Esophagus muscularis mucosa (tissue), 4 donors: ENCODE measurements around the gene RASD2.

ENCODE experiments used
- EP300 ChIP-seq: sonication (generic); formaldehyde crosslinking; IDR thresholded peaks from one replicate; pipeline ENCODE4 v1.6.1; 2017; ENCODE audit warnings: antibody characterized with exemption
- POLR2AphosphoS5 ChIP-seq, 2 donors: sonication (generic); formaldehyde crosslinking; IDR thresholded peaks; one replicate each; pipeline ENCODE4 v1.6.1; 2017; ENCODE audit warnings: antibody characterized with exemption in 2 of 2
- TF ChIP-seq, protein P1 (sequence below), 3 experiments: fragments of 200-600 bp in 2 of 3; fragments of 450-650 bp in 1 of 3; sonication (generic) in 2 of 3; IDR thresholded peaks; one replicate each; pipeline ENCODE4 v1.5.1; 2017 to 2019; ENCODE audit warnings: antibody characterized with exemption in 3 of 3, mild to moderate bottlenecking in 2 of 3, moderate library complexity in 1 of 3

DNA sequence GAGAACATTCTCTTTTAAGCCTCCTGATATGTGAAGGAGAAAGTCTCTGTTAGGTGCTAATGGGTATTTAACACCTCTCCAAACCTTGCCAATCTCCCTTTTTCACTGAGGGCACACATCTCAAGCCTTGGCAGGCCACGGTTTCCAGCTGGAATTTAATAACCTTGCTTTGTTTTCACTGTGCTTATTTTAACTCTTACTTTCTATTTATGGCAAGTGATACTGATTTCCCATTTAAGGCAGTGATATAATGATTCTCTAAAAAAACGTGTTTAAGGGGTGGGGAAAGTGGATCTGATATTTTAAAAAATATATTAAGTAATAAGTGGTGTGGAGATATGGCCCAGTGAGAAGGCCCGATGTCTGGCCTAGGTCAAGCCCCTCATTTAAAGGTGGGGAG, 1.1 kb upstream of the RASD2 start:
- TF ChIP-seq, protein P1, sequence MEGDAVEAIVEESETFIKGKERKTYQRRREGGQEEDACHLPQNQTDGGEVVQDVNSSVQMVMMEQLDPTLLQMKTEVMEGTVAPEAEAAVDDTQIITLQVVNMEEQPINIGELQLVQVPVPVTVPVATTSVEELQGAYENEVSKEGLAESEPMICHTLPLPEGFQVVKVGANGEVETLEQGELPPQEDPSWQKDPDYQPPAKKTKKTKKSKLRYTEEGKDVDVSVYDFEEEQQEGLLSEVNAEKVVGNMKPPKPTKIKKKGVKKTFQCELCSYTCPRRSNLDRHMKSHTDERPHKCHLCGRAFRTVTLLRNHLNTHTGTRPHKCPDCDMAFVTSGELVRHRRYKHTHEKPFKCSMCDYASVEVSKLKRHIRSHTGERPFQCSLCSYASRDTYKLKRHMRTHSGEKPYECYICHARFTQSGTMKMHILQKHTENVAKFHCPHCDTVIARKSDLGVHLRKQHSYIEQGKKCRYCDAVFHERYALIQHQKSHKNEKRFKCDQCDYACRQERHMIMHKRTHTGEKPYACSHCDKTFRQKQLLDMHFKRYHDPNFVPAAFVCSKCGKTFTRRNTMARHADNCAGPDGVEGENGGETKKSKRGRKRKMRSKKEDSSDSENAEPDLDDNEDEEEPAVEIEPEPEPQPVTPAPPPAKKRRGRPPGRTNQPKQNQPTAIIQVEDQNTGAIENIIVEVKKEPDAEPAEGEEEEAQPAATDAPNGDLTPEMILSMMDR (IDR thresholded peaks at IDR 0.05) = no peak
- no peak for TF ChIP-seq EP300
- TF ChIP-seq POLR2AphosphoS5 (IDR thresholded peaks at IDR 0.05) = no peak
